Sciatic nerve (tissue), 2 donors: ENCODE data around the gene WWOX. TPM values are rescaled to one million over a fixed set of nuclear protein-coding genes. Genes with fewer than 3 reads are reported as not detected.

Experiments
- ATAC-seq: fragments of 200-7000 bp; cut with Tn5 transposase; one replicate; pipeline ENCODE4 v1.9.1; 2020; ENCODE audit warnings: mild to moderate bottlenecking, moderate library complexity
- DNase-seq: peaks from one replicate; pipeline ENCODE4 v3.0.0-alpha.2; 2020; ENCODE audit warnings: low spot score
- intact Hi-C: fragments of 100-400 bp; cut with DNase I; formaldehyde crosslinking; loops from one replicate; pipeline ENCODE4 v1.14.2; 2022
- total RNA-seq: library from RNA; stranded (reverse); fragmentation: NEBNext Ultra II Directional; extraction: Animal tissue kit (Norgen Biotek cat#: 25700); gene quantifications from one replicate; pipeline ENCODE4 v1.2.1, GENCODE V29; 2021
- donor health status: DM: no; HTN: no; CAD: no.
- donor health status: DM: no; HTN: no; CAD: no.

Gene WWOX
- total RNA-seq, 1 donor from 2014 or later, result 30.7 TPM

DNA sequence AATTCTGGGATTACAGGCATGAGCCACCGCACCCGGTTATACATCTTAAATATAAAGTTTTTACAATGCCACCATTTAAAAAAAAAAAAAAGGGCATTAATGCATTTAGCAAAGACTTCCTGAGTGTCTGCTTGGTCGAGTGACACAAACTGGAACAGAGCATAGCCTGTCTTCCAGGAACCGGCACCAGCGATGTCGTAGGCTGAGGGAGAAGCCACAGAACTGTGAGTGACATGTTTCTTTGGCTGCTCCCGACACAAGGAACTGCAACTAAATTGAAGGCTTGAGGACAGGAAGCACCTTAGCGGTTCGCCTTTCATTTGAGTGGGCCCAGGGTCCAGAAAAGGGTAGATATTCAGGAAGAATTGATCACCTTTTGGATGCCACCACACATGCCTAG is 783.3 kb downstream of the WWOX start:
- intact Hi-C loops, result no loop called here
- ATAC-seq, result no peak
- DNase-seq, result no peak

DNA sequence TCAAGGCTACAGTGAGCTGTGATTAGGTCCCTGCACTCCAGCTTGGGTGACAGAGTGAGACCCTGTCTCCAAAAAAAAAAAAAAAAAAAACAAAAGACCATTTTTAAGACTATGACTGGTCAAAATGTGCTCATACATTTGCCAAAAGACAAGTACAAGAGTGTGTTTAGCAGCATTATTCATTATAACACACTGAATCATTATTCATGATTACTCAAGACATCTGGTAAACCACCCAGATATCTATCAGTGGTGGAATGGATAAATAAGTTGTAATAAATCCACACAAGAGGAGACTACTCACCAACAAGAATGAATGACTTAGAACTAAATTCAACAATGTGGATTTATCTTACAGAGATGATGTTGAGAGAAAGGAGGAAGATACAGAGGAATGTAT is 784.8 kb downstream of the WWOX start:
- DNase-seq (no peak), ATAC-seq (no peak)
- intact Hi-C loops, result no loop called here

- ATAC-seq, result no peak
- DNase-seq, result no peak
- intact Hi-C loops, result no loop called here
Measured at GRCh38 chr16:78889346-78889745, 789.9 kb downstream of the WWOX start.

DNA sequence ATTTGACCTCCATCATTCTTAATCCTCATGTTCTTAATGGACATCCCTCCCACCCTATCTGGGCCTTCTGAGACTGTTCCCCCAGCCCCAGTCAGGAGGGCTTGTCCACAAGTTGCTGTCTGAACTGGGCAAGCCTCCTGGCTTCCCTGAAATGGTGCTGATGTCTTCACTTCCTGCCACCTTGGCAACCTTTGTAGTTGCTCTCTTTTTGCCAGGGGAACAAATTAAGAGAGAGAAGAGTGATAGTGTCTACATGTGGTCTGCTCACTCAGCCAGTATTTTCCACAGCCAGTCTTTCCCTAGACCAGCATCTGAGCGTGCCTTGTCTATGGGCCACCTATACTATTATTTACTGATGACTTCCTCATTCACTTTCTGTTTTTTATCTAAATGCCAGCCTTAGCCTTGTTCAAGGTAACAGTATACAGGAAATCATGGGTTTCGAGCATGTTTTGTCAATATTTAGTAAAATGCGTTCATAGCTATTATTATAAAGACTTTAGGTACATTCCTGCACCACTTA is 791.0 kb downstream of the WWOX start:
- intact Hi-C loops, result no loop called here
- DNase-seq (no peak), ATAC-seq (no peak)

DNA sequence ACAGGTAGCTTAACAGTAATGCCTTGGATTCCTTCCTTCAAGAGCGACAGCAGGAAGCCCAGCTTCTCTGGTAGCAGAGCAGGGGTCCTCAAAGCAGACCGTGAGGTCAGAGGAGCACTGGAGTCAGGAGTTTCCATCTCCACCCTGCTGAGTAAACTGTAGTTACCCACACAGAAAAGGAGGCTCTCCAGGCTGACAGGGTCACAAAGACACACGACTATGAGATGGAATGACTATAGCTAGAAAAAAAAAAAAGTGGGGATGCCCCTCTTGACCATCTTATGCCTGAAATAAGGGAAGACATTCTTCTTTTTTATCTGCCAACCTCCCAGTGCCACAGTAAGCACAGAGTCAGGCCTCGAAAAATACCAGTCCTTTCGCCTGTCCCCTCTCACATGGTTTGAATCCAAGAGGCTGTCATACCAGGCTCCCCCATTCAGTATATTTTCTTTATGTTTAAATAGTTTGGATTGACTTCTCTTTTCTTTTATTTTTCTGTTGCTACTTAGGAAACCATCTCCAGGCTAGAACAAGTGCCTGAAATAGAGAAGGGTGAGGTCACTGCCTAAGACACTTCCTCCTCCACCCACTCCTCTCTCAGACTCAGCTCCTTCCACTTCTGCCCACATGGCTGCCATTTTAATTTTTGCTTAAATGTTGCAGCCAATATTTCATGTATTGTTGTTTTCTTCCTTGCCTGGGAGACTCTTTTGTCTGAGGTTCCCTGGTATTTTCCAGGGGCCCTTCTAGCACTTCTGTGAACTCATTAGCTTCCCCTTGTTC is 793.7 kb downstream of the WWOX start:
- no peak for ATAC-seq
- DNase-seq, result no peak
- intact Hi-C loops, result no loop called here

GRCh38 chr16:78894886-78895285 is 795.4 kb downstream of the WWOX start:
- ATAC-seq (no peak), DNase-seq (no peak)

GRCh38 chr16:78895681-78896080 is 796.2 kb downstream of the WWOX start:
- ATAC-seq, result no peak
- DNase-seq, result no peak
- intact Hi-C loops, result no loop called here

More at GRCh38 chr16:78894886-78895285, 795.4 kb downstream of the WWOX start:
- intact Hi-C loops, result no loop called here

- ATAC-seq (no peak), DNase-seq (no peak)
- intact Hi-C loops, result no loop called here
Measured at GRCh38 chr16:78896280-78896679, 796.8 kb downstream of the WWOX start.

GRCh38 chr16:78897299-78897698 is 797.8 kb downstream of the WWOX start:
- no peak for ATAC-seq
- no peak for DNase-seq
- intact Hi-C loops, result no loop called here

DNA sequence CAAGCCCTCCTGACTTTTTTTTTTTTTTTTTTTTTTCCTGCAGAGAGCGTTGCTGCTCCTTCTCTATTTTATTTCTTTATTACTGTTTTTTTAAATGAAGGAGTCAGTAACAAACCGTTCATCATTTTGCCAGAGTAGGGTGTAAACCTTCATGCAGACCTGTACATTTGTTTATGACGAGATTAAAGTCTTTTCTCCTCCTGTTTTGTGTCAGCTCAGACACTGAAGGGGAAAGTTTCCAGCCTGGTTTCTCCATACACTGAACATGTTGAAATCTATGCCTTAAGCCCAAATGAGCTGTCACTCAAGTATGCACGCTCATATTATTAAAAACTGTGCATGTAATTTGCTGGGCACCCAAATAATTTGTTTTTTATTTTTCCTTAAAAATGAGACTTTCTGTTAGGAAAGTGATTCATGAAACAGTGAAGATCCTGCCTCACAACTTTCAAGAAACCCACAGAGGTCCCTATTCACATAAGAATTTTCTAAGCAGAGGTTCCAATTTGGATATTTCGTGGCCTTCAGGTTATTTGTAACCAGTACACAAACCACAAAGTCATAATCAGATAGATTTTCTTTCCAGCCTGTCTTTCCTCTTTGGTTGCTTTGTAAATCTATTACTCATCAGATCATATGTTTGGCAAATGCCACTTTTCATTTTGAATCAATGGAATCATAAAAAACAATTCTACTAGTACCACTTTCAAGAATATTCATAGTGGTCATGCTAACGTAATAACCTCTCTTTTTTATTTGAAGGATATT is 800.8 kb downstream of the WWOX start:
- no peak for ATAC-seq
- DNase-seq, result no peak
- intact Hi-C loops, result no loop called here

DNA sequence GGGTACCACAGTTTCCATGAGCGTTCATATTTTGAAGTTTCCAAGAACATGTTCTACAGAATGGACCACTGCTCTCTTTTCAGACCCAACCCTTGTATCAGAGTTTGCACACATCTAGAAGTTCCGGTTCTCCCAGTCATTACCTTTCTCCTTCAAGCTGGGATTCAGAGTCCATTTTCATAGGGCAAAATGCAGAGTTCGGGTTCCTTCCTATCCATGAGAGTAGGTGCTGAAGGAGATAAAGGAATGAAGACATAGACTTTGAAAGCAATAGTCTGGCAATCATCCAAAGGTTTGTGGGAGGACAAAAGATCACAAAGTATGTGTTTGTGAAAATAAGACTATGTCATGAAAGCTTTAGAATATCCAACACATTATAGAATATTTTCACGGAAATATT is 801.5 kb downstream of the WWOX start:
- ATAC-seq, result no peak
- DNase-seq, result no peak
- intact Hi-C loops, result no loop called here

DNA sequence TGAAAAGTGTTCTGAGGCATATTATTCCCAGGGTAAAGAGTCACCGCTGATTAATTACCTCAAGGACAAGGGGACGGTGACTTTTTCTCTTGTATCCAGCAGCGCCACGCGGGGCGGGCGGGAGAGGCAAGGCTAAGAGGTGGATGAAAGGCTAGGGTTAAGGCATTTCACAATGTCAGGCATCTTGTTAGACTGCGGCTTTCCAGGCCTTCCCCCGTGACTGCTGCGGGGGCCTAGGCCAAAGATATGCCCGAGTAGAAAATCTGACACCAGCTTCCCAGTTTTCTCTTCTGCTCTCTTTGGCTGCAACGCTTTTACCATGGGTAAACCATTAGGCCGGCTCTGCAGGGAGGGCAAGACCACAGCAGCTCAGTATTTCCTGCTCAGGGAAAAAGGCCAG is 802.9 kb downstream of the WWOX start:
- ATAC-seq (peak; percentile 34), DNase-seq (no peak)
- intact Hi-C loops, result no loop called here

GRCh38 chr16:78903237-78903636 is 803.8 kb downstream of the WWOX start:
- ATAC-seq (no peak), DNase-seq (no peak)
- intact Hi-C loops, result no loop called here

- DNase-seq (no peak), ATAC-seq (no peak)
- intact Hi-C loops, result no loop called here
Measured at GRCh38 chr16:78903843-78904242, 804.4 kb downstream of the WWOX start.

GRCh38 chr16:78906135-78906534 is 806.7 kb downstream of the WWOX start:
- no peak for DNase-seq
- intact Hi-C loops, result no loop called here
- ATAC-seq, result no peak

GRCh38 chr16:78909226-78909625 is 809.8 kb downstream of the WWOX start:
- intact Hi-C loops, result no loop called here
- ATAC-seq, result no peak
- DNase-seq, result no peak

DNA sequence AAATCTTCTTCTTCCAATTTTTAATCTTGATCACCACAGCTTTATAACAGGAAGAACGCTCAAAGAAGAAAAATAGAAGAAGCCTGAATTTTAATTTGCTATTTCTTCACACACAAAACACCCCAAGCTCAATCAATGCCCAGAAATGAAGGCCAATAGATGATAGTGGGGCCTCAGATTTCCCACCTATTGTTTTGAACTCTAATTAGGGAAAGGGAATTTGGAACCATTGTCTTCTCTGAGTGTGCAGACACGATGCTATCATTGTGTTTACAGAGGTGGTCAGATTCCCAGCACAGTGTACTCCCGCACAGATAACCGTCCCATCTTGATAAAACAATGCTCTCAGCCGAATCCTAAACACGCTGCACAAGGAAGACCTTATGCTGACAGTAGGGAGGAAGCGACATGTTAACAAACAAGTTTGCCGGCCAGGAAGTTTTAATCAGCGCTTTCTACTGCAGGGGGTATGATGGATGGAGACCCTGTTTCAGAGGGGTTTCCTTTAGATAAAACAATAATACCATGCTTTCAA is 816.4 kb downstream of the WWOX start:
- DNase-seq (no peak), ATAC-seq (no peak)
- intact Hi-C loops, result no loop called here

GRCh38 chr16:78916928-78917545 is 817.6 kb downstream of the WWOX start:
- intact Hi-C loops, result no loop called here
- DNase-seq, result no peak
- ATAC-seq, result peak; percentile 55

DNA sequence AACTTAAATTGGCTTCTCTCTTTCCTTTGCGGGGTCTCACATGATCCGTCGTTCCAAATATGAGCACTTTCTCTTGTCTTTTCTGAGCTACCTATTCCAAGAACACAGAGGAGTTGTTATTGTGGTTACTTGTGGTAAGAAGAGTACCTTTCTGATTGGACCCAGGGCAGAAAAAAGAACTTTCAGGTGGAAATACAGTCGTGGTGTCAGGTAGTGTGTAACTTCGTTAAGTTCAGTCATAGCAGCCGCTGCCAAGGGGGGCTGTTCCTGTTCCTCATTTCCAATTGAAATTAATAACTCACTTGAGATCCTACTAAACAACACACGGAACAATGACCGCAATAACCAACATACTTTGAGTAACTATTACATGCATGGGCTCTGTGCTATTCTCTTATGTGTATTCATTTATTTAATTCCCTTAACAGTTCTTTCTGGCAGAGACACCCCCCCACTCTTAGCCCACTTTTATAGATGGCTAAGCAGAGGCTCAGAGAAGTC is 819.4 kb downstream of the WWOX start:
- DNase-seq, result no peak
- intact Hi-C loops, result no loop called here
- no peak for ATAC-seq
